Activated CD4-positive, alpha-beta T cell treated with anti-CD3 and anti-CD28 coated beads for 1 hour (primary cell): Measurements from ENCODE around the gene KCNE4.
"Not testable (repeated sequence)": the region's sequence is repeated elsewhere in the genome, so short reads cannot be mapped to it uniquely, and the experiment has no call there.

ENCODE experiments used
- DNase-seq: peaks from one replicate; pipeline ENCODE4 v3.0.0-alpha.2; 2020

KCNE4 gene

DNA sequence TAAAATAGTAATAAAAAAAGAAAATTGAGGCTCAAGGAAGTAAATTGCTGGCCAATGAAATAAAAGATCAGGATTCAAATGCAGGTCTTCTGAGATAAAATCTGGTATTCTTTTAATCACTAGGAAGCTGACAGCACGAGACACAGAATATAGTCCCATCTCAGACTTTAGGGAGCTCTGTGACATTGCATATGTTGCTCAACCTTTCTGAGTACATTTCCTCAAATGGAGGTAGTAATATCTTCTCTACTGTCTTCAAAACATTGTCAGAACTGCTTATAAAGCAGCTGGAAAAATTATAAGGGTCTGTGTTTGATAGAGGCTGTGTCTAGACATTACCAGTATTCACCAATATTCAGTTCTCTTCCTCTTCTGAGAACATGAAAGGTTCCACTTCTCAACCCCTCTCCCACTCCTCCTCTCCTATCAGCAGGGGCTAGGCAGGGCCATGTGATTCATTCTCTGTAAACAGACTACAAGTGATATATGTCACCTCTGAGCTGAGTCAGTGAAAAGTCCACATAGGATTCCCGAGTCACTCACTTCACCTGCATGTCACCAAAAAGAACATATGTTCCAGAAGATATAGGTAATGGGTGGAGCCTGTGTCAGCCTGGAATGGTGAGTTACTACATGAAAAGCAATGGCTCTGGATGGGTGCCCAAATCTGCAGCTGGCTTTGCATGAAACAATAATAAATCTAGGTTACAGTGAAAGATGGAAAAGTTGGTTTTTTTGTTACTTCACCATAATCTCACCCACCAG, 7.1 kb downstream of the KCNE4 start:
- DNase-seq = no peak

DNA sequence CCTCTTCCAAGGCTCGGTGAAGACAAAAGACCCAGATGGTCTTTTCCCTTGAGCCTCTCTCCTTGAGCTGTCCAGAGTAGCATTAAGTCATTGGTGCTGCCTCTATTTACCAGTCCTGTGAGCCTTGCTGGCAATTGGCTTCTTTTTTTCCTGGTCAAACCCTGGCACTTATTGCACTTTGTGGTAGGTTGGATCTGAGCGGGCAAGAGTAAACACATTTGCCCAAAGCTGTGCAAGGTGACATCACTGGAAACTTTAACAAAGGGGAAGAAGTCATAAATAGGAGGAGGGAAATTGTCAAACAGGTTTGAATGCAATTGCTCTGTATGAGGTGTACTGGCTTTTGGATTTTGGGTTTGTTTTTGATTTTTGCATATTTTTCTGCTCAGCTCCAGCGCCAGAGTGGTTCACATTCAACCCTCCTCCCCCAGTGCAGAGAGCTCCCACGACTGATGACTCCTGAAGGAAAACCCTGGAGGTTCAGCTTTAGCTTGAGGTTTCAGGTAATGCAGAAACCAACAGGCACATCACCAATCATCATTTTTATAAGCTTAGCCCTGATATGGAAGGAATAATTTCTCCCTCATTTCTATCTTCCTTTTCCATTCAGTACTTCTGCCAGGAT, 8.3 kb downstream of the KCNE4 start:
- no peak for DNase-seq

DNA sequence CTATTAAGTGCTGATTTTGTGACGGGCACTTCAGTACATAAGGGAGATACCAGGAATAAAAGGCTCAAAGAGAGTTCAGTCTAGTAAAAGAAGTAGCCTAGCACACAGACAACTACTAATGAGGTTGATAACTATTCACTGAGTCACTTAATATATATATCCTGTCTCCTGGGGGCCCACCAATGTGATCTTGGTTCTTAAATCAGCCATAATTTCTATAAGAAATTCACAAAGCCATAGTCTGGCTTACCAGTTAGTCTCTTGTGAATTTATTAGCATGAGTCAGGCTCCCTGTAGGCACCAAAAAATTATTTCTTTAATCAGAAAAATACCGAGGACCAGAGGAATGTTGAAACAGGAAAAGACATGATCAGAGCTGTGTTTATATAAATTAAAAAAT, 10.4 kb downstream of the KCNE4 start:
- no peak for DNase-seq

DNA sequence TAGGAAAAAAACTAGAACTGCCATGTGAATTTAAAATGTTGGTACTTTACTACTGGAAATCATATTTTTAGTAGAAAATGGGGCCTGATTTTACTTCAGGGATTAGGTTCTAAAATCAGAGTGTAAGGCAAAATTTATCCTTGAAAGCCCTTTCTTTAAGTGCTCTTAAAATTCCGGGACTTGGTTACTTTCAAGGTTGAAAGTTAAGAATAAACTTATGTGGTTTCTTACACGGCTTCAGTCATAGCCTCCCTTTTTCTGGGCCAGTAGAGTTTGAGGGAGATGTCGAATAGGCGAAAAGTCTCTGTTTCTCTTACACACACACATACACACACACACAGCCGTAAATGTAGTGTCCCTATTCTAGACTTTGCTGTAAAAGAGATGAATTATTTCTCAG, 13.1 kb downstream of the KCNE4 start:
- no peak for DNase-seq

DNA sequence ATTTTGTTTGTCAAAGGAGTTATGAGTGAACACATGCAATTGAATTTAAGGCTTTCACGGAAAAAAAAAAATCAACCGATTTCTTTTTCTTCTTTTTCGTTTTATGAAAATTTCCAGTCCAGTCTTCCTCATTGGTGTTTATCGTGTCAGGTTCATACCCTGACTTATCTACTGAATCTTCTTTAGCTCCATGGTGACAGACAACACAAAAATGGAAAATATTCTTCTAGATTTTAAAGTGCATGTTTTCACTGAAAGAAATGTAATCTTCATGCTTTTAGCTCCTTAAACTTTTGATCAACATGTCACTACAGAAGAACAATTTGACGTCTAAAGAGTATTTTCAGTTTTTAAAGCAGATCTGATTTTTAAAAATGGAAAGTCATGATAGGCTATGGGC, 14.7 kb downstream of the KCNE4 start:
- no peak for DNase-seq

DNA sequence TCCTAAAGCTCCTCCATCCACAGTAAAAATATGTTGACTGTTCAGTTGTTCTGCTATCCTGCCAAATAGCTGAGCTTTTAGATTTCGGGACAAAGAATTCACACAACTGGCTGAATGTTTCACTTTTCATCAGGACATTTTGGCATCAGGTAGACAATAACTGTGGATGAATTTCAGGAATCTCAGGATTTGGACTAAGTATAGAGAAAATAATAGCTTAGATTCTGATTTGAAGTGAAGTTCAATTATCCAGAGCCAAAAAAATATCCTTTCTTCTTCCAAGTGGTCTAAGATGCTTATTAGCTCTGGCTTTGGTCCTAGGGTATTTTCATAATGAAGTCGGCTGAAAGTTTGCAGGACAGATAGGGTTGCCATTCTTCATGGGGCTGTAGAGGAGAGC, 16.1 kb downstream of the KCNE4 start:
- no peak for DNase-seq

DNA sequence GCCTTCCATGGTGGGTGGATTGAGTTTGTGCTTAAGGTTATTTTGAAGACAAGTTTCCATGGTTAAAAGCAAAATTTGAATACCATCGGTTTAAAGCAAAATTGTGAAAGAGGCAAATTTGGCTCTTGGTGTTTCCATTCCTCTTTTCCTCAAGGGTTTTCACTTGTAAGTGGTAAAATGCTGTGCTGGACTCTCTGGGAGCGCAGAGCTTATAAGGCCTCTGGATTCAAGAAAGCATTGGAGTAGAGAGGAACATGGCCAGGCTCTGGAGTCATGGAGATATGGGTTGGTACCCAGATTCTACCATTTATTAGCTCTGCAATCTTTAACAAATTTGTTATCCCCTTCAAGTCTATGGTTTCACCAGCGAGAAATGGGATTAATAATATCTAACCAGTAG, 17.5 kb downstream of the KCNE4 start:
- DNase-seq = no peak

DNA sequence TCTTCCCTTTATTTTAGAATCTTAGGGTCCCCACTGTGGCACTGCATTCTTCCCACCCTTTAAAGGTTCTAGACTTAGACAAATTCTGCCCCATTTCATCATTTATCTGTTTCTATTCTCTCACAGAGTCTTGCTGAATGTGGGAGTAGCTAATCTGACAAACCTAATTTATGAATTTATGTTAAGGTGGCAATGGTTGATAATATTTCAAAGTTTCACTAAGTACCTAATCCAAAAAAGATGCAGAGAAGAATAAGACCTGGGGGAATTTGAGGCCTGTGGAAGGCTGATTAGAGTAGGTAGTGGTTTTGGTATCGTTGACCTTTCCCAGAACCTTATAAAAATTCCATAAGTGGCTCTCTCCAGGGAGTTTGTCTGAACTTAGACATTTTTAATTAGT, 18.0 kb downstream of the KCNE4 start:
- DNase-seq = no peak

DNA sequence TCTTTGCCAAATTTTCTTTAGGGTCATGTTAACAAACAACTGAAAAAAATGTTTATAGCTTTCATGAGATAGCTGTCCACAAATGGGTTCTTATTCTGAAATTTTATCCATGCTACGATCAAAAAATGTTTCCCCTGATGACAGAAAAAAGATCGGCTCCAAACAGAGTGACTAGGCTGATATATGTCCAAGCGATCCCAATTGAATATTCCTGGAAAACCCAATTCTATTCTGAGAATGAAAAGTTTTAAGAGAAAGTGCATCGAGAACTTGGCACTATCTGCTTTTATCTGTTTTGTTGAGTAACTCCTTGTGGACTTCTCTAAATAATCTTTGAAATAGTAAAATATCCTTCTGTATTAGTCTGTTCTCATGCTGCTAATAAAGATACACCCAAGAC, 19.1 kb downstream of the KCNE4 start:
- no peak for DNase-seq

DNA sequence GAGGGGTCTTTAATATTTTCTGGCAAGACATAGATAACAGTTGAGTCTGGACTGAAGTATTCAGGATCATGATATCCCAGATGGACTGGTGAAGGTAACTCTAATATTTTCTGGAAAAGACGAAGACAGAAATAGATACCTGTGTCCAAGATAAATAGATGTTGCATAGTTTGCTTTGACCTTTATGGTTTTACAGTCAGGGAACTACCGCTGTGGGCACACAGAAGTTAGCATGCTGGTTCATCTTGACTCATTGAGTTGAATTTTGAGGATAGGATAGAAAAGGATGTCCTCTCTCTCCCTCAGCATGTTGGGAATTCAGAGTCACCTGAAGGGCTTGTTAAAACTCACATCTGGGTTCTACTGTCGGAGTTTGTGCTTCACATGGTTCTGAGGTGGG, 20.8 kb downstream of the KCNE4 start:
- no peak for DNase-seq

DNA sequence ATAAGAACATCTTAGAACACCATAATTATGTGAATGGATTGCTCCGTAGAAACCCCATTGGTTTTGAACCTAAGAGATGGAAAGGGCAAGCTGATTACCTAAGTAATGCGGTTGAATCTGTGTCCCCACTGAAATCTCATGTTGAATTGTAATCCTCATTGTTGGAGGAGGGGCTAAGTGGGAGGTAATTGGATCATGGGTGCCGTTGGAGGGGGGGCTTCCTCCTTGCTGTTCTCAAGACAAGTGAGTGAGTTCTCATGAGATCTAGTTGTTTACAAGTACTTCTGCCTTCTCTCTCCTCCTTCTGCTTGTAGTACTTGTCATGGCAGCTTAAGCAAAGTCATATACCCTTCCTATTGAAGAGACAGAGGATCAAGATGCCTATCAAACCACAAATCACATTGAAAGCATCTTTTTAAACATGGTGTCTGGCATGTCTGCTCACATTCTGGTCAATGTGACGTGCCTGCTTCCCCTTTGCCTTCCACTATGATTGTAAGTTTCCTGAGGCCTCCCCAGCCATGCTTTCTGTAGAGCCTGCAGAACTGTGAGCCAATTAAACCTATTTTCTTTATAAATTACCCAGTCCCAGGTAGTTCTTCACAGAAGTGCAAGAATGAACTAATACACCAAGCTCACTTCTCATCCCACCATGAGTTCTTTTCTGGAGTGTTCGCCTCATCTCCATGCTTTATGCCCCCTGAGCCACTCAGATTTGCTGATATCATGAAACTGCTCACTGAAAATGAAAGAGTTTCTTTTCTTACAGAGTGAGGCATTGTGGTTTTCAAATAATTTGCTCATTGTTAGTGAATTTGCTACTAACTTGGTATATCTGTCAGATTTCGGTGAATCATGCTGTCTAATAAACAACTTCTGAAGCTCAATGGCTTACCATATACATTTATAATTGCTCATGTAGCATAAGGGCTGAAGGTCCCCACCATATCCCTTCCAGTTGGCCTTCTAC, 23.6 kb downstream of the KCNE4 start:
- DNase-seq = no peak

DNA sequence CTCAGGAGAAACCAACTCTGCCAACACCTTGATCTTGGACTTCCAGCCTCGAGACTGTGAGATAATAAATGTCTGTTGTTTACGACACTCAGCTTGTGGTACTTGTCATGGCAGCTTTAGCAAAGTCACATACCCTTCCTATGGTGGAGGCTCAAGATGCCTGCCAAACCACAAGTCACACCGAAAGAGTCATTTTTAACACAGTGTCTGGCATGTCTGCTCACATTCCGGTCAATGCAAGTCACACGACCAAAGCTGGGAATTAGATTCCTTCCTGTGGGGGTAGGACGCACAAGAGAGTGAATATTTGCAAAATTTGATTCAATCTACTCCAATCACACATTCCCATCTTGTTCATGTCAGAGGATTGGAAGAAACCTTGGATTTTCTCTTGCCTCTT, 24.6 kb downstream of the KCNE4 start:
- DNase-seq = no peak

DNA sequence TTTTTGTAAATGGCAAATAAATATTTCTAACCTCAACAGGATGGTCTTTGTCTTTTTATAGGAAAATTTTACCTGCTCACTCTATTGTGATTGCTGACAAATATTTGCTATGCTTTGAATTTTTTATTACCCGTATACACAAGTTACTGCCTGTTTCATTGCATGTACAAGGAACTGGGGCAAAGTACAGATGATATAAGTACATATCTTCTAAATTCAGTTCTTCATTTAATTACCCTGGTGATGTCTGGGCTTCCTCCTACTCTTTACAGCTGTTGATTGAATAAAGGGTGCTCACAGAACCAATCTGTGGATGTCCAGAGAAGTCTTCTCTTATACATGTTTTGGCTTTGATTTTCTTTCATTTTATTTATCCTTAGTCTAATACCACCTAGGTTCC, 26.5 kb downstream of the KCNE4 start:
- DNase-seq = no peak

DNA sequence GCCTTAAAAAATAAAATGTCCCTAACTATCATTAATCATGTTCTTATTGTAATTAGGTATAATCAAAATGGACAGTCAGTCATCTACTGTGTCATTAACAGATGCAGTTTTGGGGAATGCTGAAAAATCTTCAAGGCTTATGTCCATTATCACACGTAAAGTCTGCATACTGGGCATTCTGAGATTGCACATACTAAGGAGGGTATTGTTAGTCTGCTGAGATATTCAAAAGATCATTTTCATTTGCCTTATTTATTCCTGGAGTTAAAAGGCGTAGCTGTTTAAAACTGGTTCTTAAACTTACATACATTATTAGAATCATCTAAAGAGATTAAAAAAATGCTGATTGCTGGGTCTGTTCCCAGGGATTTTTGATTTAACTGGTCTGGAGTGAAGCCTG, 27.4 kb downstream of the KCNE4 start:
- no peak for DNase-seq

DNA sequence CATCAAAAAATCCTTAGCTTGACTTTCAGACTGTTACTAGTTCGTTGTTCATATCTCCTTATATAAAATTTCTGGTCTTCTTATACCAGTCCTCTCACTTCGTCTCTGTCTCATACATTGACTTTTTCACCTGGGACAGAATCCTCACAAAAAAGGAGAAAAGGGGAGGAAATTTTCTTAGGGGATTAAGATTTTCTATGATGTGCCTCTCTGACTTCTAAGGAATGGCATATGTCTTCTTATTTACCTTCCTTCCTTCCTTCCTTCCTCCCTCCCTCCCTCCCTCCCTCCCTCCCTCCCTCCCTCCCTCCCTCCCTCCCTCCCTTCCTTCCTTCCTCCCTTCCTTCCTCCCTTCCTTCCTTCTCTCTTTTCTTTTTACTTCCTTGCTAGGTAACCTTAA, 27.9 kb downstream of the KCNE4 start:
- DNase-seq = no peak

DNA sequence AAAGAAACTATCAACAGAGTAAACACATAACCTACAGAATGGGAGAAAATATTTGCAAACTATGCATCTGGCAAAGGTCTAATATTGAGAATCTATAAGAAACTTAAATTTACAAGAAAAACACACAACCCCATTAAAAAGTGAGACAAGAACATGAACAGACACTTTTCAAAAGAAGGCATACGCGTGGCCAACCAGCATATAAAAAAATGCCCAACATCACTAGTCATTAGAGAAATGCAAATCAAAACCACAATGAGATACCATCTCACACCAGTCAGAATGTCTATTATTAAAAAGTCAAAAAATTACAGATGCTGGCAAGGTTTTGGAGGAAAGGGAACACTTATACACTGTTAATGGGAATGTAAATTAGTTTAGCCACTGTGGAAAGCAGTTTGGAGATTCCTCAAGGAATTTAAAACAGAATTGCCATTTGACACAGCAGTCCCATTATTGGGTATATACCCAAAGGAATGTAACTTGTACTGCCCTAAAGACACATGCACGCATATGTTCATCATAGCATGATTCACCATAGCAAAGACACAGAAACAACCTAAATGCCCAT, 28.9 kb downstream of the KCNE4 start:
- DNase-seq = not testable (repeated sequence)

DNA sequence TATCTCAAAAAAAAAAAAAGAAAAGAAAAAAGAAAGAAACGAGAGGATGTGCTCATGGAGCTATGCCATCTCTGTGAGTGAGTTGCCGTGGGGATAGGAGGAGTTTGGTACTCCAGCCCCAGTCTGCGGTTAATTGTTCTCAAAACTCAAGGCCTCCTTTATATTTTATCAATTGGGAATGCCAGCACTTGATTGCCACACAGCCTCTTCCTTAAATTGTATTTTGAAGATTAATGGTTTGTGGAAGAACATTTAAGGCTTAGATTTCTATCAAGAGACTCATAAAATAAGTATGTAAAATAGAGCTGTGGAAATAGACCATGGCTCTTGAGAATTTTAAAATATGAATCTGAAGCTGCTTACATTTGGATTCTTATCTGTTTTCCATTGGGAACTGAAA, 29.8 kb downstream of the KCNE4 start:
- DNase-seq = no peak

DNA sequence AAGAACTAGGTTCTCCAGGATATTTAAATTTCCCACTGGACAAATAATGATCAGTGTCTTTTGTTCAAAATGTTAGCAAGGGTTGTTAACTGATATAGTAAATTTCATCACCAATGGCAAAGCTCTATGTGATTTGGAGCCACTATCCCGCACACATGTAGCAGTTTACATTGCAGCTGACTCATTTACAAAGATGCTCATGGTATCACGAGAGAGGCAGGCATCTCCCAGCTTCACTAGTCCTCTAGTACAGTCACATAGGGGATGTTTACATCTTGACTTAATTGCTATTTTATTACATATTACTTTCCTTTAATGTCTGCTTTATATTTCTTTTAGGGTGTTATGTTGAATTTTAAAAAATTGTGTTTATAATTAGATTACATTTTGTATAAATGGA, 30.7 kb downstream of the KCNE4 start:
- DNase-seq = no peak

DNA sequence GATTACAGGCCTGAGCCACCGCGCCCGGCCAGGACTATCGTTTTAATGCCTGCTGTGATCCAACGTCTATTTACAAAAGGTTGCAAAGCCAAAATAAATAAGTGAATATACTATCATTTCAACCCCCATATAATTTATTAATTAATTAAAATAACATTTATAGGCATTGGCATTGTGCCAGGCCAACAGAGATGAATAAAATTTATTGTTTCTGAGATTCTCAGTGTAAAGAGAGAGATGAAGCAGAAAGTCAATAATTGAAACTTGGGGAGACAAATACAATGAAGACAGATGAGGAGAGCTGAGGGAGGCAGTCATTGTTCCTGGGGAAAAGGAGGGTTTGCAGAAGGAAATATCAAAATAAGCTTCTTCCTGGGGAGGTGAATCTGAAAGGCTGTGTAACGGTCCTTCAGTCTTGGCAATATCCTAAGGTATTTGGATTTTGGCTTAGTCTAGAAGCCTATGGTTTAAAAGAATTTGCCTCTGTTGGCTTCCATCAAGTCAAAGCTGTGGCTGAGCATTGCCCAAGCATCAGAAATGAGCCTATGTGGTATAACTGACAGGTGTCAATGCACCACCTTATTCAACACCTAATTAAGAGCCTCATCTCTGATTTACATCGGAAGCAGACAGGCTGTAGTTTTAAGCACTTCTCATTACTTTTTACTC, 31.5 kb downstream of the KCNE4 start:
- DNase-seq = no peak

DNA sequence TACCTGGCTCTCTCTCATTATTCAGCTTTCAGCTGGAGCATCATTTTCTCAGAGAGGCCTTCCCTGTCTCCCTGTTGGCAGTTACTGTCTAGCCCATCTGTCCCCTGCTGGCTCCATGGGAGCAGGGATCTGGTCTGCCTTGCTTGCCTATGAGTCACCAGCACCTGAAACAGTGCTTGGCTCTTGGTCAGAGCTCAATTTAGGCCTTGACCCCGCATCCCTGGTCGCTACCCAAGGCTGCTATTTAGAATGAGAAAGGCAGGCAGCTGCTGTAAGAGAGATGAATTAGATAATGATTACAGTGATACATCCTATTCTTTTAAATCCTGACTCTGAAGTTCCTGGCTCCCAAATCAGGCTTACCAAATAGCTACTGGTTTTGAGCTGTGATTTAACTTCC, 32.9 kb downstream of the KCNE4 start:
- DNase-seq = no peak

DNA sequence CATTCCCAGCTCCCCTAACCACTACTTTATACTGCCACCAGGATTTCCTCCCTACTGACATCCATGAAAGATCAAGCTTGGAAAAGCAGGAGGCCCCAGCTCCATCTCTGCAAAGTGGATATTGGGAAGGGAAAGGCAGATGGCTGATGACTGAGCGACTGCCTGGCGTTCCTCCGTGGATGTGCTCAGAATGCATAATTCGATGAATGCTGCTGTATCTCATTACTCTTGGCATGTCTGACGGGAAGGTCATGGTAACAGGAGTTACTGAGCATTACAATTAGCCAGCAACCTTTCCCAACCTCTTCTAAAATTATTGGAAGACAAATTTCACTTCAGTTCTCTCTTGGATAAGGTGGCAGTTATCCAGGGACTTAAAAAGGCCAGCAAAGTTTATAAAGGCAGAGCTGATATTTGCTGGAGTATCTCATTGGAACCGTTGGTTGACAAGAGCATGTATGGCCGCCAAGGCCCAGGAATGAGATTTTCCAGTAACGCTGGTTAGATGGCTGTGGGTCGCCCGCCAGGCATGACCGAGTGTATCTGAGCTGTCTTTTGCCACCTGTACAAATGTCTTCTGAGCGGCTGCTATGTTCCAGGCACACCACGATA, 34.5 kb downstream of the KCNE4 start:
- DNase-seq = no peak

DNA sequence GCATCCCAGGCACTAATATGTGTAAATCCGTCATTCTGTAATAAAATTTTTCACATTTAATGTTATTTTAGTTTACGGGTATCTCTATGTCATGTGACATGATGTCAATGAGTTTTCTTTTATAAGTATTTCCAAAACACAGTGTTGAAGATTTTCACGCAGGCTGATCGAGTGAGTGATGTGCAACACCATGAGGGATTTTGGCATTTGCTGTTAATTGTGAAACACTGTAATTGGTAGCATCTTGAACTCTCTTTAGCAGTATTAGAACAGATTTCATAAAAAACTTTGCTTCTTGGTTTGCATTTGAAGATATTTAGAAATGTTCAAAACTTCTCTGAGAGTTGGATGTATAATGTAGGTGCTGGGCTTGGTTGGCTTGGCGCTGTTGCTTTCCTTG, 35.5 kb downstream of the KCNE4 start:
- DNase-seq = no peak
